Right lobe of liver (tissue), 4 donors: Measurements from ENCODE around the gene INTS7.

Experiments used
- POLR2A ChIP-seq: fragments of 450-650 bp; IDR thresholded peaks from one replicate; pipeline ENCODE4 v1.6.1; 2017; ENCODE audit warnings: antibody characterized with exemption, mild to moderate bottlenecking
- TF ChIP-seq, protein P1 (sequence below), 4 donors: fragments of 200-600 bp in 3 of 4; fragments of 450-650 bp in 1 of 4; IDR thresholded peaks; one replicate each; pipeline versions ENCODE4 v1.5.1 to v1.8.0; 2016 to 2022; ENCODE audit warnings: antibody characterized with exemption in 4 of 4, mild to moderate bottlenecking in 2 of 4
- donor health status: DM: no; HTN: no; CAD: no.
- donor health status: DM: no; HTN: no; CAD: no.
- donor health status: DM: no; HTN: yes; CAD: no.

DNA sequence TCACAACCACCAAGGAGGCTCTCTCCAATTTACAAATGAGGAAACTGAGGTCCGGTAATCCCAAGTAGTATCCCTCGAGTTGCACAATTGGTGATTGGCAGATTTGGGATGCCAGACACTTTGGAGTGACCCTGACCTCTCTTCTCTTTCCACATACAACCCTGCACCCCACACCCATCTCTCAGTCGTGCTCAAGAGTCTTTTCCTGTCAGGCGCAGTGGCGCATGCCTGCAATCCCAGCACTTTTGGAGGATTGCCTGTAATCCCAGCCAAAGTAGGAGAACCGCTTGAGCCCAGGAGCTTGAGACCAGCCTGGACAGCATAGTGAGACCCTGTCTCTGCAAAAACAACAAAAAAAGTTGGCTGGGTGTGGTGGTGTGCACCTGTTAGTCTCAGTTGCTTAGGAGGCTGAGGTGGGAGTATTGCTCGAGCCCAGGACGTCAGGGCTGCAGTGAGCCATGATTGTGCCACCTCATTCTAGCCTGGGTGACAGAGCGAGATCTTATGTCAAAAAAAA is 113.7 kb downstream of the INTS7 start:
- TF ChIP-seq, protein P1, sequence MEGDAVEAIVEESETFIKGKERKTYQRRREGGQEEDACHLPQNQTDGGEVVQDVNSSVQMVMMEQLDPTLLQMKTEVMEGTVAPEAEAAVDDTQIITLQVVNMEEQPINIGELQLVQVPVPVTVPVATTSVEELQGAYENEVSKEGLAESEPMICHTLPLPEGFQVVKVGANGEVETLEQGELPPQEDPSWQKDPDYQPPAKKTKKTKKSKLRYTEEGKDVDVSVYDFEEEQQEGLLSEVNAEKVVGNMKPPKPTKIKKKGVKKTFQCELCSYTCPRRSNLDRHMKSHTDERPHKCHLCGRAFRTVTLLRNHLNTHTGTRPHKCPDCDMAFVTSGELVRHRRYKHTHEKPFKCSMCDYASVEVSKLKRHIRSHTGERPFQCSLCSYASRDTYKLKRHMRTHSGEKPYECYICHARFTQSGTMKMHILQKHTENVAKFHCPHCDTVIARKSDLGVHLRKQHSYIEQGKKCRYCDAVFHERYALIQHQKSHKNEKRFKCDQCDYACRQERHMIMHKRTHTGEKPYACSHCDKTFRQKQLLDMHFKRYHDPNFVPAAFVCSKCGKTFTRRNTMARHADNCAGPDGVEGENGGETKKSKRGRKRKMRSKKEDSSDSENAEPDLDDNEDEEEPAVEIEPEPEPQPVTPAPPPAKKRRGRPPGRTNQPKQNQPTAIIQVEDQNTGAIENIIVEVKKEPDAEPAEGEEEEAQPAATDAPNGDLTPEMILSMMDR (IDR thresholded peaks at IDR 0.05), result no peak
- no peak for TF ChIP-seq POLR2A
